ENCODE results near the gene SPRED3. TPM values are rescaled to one million over a fixed set of nuclear protein-coding genes. Genes with fewer than 3 reads are reported as not detected.

SPRED3 gene
- total RNA-seq, 1 donor from 2014 or later = 0.62 TPM

- H3K36me3 ChIP-seq = no peaks in the 10 kb centered on the region
- H3K9me3 ChIP-seq = no peaks in the 10 kb centered on the region
- no peak overlapping the region for H3K27ac ChIP-seq
- ATAC-seq (no peak), DNase-seq (no peak)
- H3K4me1 ChIP-seq = no peaks in the 10 kb centered on the region
- H3K27me3 ChIP-seq (ENCODE audit: low read depth) = peaks cover 9% of the 10 kb centered on the region
- intact Hi-C loops (cut with DNase I) = no loop called here
- no peak overlapping the region for H3K4me3 ChIP-seq
- TF ChIP-seq, protein P1, sequence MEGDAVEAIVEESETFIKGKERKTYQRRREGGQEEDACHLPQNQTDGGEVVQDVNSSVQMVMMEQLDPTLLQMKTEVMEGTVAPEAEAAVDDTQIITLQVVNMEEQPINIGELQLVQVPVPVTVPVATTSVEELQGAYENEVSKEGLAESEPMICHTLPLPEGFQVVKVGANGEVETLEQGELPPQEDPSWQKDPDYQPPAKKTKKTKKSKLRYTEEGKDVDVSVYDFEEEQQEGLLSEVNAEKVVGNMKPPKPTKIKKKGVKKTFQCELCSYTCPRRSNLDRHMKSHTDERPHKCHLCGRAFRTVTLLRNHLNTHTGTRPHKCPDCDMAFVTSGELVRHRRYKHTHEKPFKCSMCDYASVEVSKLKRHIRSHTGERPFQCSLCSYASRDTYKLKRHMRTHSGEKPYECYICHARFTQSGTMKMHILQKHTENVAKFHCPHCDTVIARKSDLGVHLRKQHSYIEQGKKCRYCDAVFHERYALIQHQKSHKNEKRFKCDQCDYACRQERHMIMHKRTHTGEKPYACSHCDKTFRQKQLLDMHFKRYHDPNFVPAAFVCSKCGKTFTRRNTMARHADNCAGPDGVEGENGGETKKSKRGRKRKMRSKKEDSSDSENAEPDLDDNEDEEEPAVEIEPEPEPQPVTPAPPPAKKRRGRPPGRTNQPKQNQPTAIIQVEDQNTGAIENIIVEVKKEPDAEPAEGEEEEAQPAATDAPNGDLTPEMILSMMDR (IDR thresholded peaks at IDR 0.05) = no peak
Measured at GRCh38 chr19:38441657-38442348, 53.3 kb downstream of the SPRED3 start.

GRCh38 chr19:38442736-38443135 lies 54.2 kb downstream of the SPRED3 start:
- Histone ChIP-seq H3K9me3 (no peaks in the 10 kb centered on the region), H3K27me3 (ENCODE audit: low read depth) (peaks cover 9% of the 10 kb centered on the region), H3K27ac (no peak overlapping the region), H3K4me1 (no peaks in the 10 kb centered on the region), H3K36me3 (no peaks in the 10 kb centered on the region), H3K4me3 (no peak overlapping the region)
- no peak for DNase-seq
- TF ChIP-seq, protein P1 (IDR thresholded peaks at IDR 0.05) = no peak
- intact Hi-C loops (cut with DNase I) = no loop called here
- ATAC-seq = no peak

- peaks cover 9% of the 10 kb centered on the region for H3K27me3 ChIP-seq (ENCODE audit: low read depth)
- no peak for DNase-seq
- TF ChIP-seq, protein P1 (IDR thresholded peaks at IDR 0.05) = no peak
Measured at GRCh38 chr19:38443458-38443999, 55.0 kb downstream of the SPRED3 start.

DNA sequence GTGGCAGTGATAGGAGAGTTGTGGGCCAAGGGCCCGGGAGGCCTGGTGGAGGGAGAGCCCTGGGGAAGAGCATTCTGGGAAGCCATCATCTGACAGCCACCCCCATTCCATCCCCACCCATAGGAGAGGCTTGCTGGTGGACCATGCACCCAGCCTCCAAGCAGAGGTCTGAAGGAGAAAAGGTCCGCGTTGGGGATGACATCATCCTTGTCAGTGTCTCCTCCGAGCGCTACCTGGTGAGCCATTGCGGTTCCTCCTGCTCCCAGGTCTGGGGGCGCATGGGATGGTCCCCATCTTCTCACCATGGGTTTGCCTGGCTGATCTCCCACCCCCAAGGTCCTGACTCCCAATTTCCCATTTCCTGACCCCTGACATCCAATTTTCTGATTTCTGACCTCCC lies 55.5 kb downstream of the SPRED3 start:
- TF ChIP-seq, protein P1 (IDR thresholded peaks at IDR 0.05) = no peak
- intact Hi-C loops (cut with DNase I) = no loop called here
- no peak for DNase-seq
- Histone ChIP-seq H3K27me3 (ENCODE audit: low read depth) (peaks cover 9% of the 10 kb centered on the region), H3K36me3 (no peaks in the 10 kb centered on the region), H3K4me3 (no peak overlapping the region), H3K4me1 (no peaks in the 10 kb centered on the region), H3K9me3 (no peaks in the 10 kb centered on the region), H3K27ac (no peak overlapping the region)
- ATAC-seq = no peak

More at GRCh38 chr19:38443458-38443999, 55.0 kb downstream of the SPRED3 start:
- Histone ChIP-seq H3K4me1 (no peaks in the 10 kb centered on the region), H3K9me3 (no peaks in the 10 kb centered on the region), H3K36me3 (no peaks in the 10 kb centered on the region), H3K27ac (no peak overlapping the region), H3K4me3 (no peak overlapping the region)
- ATAC-seq = no peak
- intact Hi-C loops (cut with DNase I) = no loop called here

DNA sequence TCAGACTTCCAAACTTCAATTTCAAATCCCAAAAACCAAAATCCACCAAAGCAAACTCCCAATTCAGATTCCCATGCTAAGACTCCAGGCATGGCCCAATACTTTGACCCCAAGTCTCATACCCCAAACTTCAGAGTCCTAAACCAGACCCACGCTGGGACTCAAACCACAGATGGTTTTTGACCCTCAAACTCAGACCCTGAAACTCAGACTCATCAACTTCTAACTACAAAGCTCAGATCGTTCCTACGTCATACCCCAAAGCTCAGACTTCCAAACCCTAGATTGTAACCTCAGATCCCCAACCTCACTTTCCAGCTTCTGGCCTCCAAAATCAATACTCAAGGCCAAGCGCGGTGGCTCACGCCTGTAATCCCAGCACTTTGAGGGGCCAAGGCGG lies 56.9 kb downstream of the SPRED3 start:
- H3K27ac ChIP-seq = no peak overlapping the region
- no peaks in the 10 kb centered on the region for H3K4me1 ChIP-seq
- peaks cover 9% of the 10 kb centered on the region for H3K27me3 ChIP-seq (ENCODE audit: low read depth)
- TF ChIP-seq, protein P1 (IDR thresholded peaks at IDR 0.05) = no peak
- no peaks in the 10 kb centered on the region for H3K36me3 ChIP-seq
- no peak for DNase-seq
- intact Hi-C loops (cut with DNase I) = no loop called here
- ATAC-seq = no peak
- no peak overlapping the region for H3K4me3 ChIP-seq
- H3K9me3 ChIP-seq = no peaks in the 10 kb centered on the region
